OCI-LY1 (cell line): ENCODE results near the gene ETV6.

Source experiments
- EZH2 ChIP-seq: fragments of 200-600 bp; sonication (generic), shearing (Covaris generic); IDR thresholded peaks from 2 replicates; pipeline ENCODE4 v1.8.0; 2017; ENCODE audit warnings: borderline replicate concordance, mixed run types, mild to moderate bottlenecking, antibody characterized with exemption, low read length, moderate library complexity, mixed read lengths
- TF ChIP-seq, protein P1 (sequence below): fragments of 200-600 bp; sonication (generic), shearing (Covaris generic); IDR thresholded peaks from 2 replicates; pipeline ENCODE4 v1.5.1; 2017; ENCODE audit warnings: mild to moderate bottlenecking, antibody characterized with exemption, low read length, moderate library complexity, mixed read lengths

DNA sequence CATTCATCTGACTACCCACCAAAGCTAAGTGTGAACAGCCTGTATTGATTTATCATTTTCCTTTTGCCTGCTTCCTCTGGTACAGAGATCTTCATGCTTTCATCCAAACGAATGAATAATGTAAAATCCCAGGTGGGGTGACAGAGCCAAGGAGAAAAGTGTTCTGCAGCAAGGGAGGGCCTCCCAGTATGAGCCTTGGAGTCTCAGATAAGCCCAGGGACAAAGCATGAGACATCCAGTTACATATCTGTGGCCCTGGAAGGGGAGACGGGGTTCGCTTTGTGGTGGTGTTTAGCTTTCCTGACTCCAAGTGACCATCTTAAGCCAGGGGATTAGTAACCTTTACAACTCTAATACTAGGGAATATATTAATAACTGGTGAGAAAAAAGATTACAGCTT, 177.1 kb downstream of the ETV6 start:
- TF ChIP-seq, protein P1, sequence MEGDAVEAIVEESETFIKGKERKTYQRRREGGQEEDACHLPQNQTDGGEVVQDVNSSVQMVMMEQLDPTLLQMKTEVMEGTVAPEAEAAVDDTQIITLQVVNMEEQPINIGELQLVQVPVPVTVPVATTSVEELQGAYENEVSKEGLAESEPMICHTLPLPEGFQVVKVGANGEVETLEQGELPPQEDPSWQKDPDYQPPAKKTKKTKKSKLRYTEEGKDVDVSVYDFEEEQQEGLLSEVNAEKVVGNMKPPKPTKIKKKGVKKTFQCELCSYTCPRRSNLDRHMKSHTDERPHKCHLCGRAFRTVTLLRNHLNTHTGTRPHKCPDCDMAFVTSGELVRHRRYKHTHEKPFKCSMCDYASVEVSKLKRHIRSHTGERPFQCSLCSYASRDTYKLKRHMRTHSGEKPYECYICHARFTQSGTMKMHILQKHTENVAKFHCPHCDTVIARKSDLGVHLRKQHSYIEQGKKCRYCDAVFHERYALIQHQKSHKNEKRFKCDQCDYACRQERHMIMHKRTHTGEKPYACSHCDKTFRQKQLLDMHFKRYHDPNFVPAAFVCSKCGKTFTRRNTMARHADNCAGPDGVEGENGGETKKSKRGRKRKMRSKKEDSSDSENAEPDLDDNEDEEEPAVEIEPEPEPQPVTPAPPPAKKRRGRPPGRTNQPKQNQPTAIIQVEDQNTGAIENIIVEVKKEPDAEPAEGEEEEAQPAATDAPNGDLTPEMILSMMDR, result no peak
- TF ChIP-seq EZH2, result no peak
